CD4-positive, alpha-beta T cell treated with Interleukin-10 for 1 hour (primary cell): Measurements from ENCODE around the gene KCNH3.
"Not testable (repeated sequence)": the region's sequence is repeated elsewhere in the genome, so short reads cannot be mapped to it uniquely, and the experiment has no call there.

Experiments used
- DNase-seq: peaks from one replicate; pipeline ENCODE4 v3.0.0-alpha.2; 2020

KCNH3 gene

GRCh38 chr12:49588721-49589516, 50.1 kb downstream of the KCNH3 start:
- no peak for DNase-seq

GRCh38 chr12:49598527-49598926, 59.7 kb downstream of the KCNH3 start:
- no peak for DNase-seq

- DNase-seq, result no peak
Observed at GRCh38 chr12:49599961-49600360, 61.1 kb downstream of the KCNH3 start.

- no peak for DNase-seq
Observed at GRCh38 chr12:49603721-49604120, 64.9 kb downstream of the KCNH3 start.

GRCh38 chr12:49604856-49605255, 66.0 kb downstream of the KCNH3 start:
- no peak for DNase-seq

- not testable (repeated sequence) for DNase-seq
Observed at GRCh38 chr12:49605539-49605938, 66.7 kb downstream of the KCNH3 start, which contains the start of gene FAM186B. FAM186B (minus strand) TSS chr12:49605639; CDS start chr12:49605477, 162 bp downstream.
